ENCODE results near the gene C20orf141. TPM values are rescaled to one million over a fixed set of nuclear protein-coding genes. Genes with fewer than 3 reads are reported as not detected.

Gene C20orf141
- total RNA-seq, 2 donors from 2014 or later, result not detected

GRCh38 chr20:2799688-2800520, 14.9 kb upstream of the C20orf141 start:
- Mint-ChIP-seq H3K4me1 (peaks cover 18% of the 10 kb centered on the region), H3K9me3 (no peaks in the 10 kb centered on the region), H3K27me3 (ENCODE audit: insufficient read depth) (peaks cover 36% of the 10 kb centered on the region), H3K27ac (peak overlapping the region; percentile 75), H3K36me3 (ENCODE audit: low read depth) (peaks cover 29% of the 10 kb centered on the region), H3K4me3 (peak overlapping the region; percentile 84)
- Histone ChIP-seq H3K4me3 (ENCODE audit: low read length) (peak overlapping the region; percentile 81), H3K9ac (ENCODE audit: extremely low read depth, low read length, poor library complexity, severe bottlenecking) (peak overlapping the region; percentile 39), H3K9me3 (ENCODE audit: control insufficient read depth, low read length) (no peaks in the 10 kb centered on the region), H3K36me3 (ENCODE audit: control insufficient read depth, insufficient read depth, low read length) (peaks cover 23% of the 10 kb centered on the region), H3K27ac (ENCODE audit: low read depth, low read length) (peak overlapping the region; percentile 83), H3K4me1 (ENCODE audit: control insufficient read depth, insufficient read depth, low read length) (no peaks in the 10 kb centered on the region), H3K27me3 (ENCODE audit: control insufficient read depth, insufficient read depth, low read length, poor library complexity, severe bottlenecking) (peaks cover 39% of the 10 kb centered on the region)
- 3 to 6% methylated on average over 20 to 53 of the region's 61 CpGs for WGBS, 2 experiments (ENCODE audit: insufficient coverage in 1 of 2, insufficient read length in 1 of 2)
- no peak for TF ChIP-seq CTCF (conservative IDR thresholded peaks at IDR 0.05)
- peak; percentile 82 for DNase-seq

- Mint-ChIP-seq H3K36me3 (ENCODE audit: low read depth) (peaks cover 29% of the 10 kb centered on the region), H3K4me1 (peaks cover 18% of the 10 kb centered on the region), H3K4me3 (peak within 1 kb of the TSS; percentile 84), H3K9me3 (no peaks in the 10 kb centered on the region), H3K27ac (peak within 1 kb of the TSS; percentile 75), H3K27me3 (ENCODE audit: insufficient read depth) (peaks cover 44% of the 10 kb centered on the region)
- peak within 1 kb of the TSS; percentile 83 for H3K27ac ChIP-seq (ENCODE audit: low read depth, low read length)
- 1 to 2% methylated on average over 25 to 51 of the region's 52 CpGs for whole genome bisulfite sequencing, 2 experiments (ENCODE audit: insufficient coverage in 1 of 2, insufficient read length in 1 of 2)
- H3K27me3 ChIP-seq (ENCODE audit: control insufficient read depth, insufficient read depth, low read length, poor library complexity, severe bottlenecking), result peaks cover 47% of the 10 kb centered on the region
- peak within 1 kb of the TSS; percentile 81 for H3K4me3 ChIP-seq (ENCODE audit: low read length)
- DNase-seq, result peak; percentile 93
- no peaks in the 10 kb centered on the region for H3K4me1 ChIP-seq (ENCODE audit: control insufficient read depth, insufficient read depth, low read length)
- TF ChIP-seq CTCF (conservative IDR thresholded peaks at IDR 0.05), result peak; percentile 71
- no peaks in the 10 kb centered on the region for H3K9me3 ChIP-seq (ENCODE audit: control insufficient read depth, low read length)
- peak within 1 kb of the TSS; percentile 39 for H3K9ac ChIP-seq (ENCODE audit: extremely low read depth, low read length, poor library complexity, severe bottlenecking)
- H3K36me3 ChIP-seq (ENCODE audit: control insufficient read depth, insufficient read depth, low read length), result peaks cover 18% of the 10 kb centered on the region
Measured at GRCh38 chr20:2800521-2801285, 14.1 kb upstream of the C20orf141 start, which contains the start of gene CPXM1. TSS of gene CPXM1 (minus strand) at chr20:2800627. CDS start at chr20:2800572, 55 bp downstream.

- no peak overlapping the region for H3K9ac ChIP-seq (ENCODE audit: extremely low read depth, low read length, poor library complexity, severe bottlenecking)
- no peaks in the 10 kb centered on the region for H3K4me1 ChIP-seq (ENCODE audit: control insufficient read depth, insufficient read depth, low read length)
- Mint-ChIP-seq H3K27ac (no peak overlapping the region), H3K36me3 (ENCODE audit: low read depth) (peaks cover 23% of the 10 kb centered on the region), H3K9me3 (no peaks in the 10 kb centered on the region), H3K4me3 (peak overlapping the region; percentile 84), H3K4me1 (peaks cover 18% of the 10 kb centered on the region), H3K27me3 (ENCODE audit: insufficient read depth) (peaks cover 50% of the 10 kb centered on the region)
- H3K36me3 ChIP-seq (ENCODE audit: control insufficient read depth, insufficient read depth, low read length), result peaks cover 18% of the 10 kb centered on the region
- DNase-seq, result no peak
- H3K27ac ChIP-seq (ENCODE audit: low read depth, low read length), result no peak overlapping the region
- 19 to 27% methylated on average over 9 to 13 of the region's 13 CpGs for WGBS, 2 experiments (ENCODE audit: insufficient coverage in 1 of 2, insufficient read length in 1 of 2)
- no peaks in the 10 kb centered on the region for H3K9me3 ChIP-seq (ENCODE audit: control insufficient read depth, low read length)
- H3K4me3 ChIP-seq (ENCODE audit: low read length), result peak overlapping the region; percentile 81
- TF ChIP-seq CTCF (conservative IDR thresholded peaks at IDR 0.05), result no peak
- H3K27me3 ChIP-seq (ENCODE audit: control insufficient read depth, insufficient read depth, low read length, poor library complexity, severe bottlenecking), result peaks cover 54% of the 10 kb centered on the region
Measured at GRCh38 chr20:2801286-2801728, 13.5 kb upstream of the C20orf141 start.
